AG10803 (cell line): Measurements from ENCODE around the gene UBE2D3.

Source experiments
- DNase-seq: peaks from one replicate; pipeline ENCODE4 v3.0.0; 2010; ENCODE audit warnings: low read depth
- H3K4me3 ChIP-seq: 2 replicates; pipeline ENCODE4 v1.5.1; 2011; ENCODE audit warnings: mild to moderate bottlenecking, low read length, control low read depth
- TF ChIP-seq, protein P1 (sequence below): conservative IDR thresholded peaks from 2 replicates; pipeline ENCODE4 v1.5.1; 2011; ENCODE audit warnings: mild to moderate bottlenecking, low read length, control low read depth, inconsistent platforms

The UBE2D3 gene

DNA sequence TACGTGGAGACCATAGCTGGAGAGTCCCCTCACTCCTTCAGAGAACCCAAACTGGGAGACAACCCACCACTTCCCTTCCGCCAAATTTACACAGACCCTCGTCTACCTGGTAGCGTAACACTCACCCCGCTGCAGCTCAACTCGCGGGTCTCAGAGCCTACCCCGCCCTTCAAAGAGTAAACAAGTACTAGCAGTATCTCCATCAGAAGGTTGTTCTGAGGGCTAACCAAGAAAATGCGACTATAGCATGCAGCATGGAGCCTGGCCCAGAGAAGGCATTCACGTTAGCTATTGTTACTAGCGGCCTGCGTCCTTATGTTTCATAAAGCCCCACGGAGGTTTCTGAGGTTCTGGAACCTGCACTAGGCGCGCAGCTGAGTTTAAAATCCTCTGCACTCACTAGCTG is 66.1 kb downstream of the UBE2D3 start:
- H3K4me3 ChIP-seq = peak overlapping the region; percentile 96
- TF ChIP-seq, protein P1, sequence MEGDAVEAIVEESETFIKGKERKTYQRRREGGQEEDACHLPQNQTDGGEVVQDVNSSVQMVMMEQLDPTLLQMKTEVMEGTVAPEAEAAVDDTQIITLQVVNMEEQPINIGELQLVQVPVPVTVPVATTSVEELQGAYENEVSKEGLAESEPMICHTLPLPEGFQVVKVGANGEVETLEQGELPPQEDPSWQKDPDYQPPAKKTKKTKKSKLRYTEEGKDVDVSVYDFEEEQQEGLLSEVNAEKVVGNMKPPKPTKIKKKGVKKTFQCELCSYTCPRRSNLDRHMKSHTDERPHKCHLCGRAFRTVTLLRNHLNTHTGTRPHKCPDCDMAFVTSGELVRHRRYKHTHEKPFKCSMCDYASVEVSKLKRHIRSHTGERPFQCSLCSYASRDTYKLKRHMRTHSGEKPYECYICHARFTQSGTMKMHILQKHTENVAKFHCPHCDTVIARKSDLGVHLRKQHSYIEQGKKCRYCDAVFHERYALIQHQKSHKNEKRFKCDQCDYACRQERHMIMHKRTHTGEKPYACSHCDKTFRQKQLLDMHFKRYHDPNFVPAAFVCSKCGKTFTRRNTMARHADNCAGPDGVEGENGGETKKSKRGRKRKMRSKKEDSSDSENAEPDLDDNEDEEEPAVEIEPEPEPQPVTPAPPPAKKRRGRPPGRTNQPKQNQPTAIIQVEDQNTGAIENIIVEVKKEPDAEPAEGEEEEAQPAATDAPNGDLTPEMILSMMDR = no peak
- DNase-seq = peak; percentile 4

DNA sequence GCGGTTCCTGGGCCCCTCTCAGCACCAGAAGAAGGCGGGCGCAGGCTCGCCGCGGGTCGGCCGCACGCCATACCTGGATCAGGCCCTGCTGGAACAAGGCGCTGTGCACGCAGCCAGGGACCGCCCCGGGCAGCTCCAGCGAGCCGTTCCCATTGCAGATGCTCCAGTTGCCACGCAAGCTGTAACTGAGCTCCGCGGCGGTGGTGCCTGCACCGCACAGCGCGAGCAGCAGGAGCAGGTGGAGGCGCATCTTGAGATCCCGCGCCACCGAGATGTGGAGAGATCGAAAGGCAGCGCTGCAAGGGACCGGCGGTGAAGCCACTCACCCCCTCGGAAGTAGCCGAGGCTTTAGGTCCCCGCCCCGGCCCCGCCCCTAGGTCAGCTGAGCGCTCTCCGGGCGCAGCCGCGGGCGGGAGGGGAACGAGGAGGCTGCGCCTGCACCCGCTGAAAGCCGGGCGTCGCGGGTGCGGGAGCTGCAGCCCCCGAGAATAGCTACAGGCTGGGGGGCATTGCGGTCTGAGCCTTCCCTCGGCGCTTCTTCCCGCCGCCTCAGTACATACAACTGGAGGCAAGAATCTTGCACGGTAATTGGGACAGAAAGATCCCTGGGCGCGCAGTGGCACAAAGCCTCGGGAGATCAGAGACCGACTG is 66.6 kb downstream of the UBE2D3 start, which contains the start of gene MANBA:
Gene MANBA, minus strand, starts transcription at position 324 of the 651 bp plus-strand sequence. Its CDS starts 74 bp downstream, at position 250.
- H3K4me3 ChIP-seq = peak within 1 kb of the TSS; percentile 96
- TF ChIP-seq, protein P1 = no peak
- DNase-seq = peak; percentile 64

DNA sequence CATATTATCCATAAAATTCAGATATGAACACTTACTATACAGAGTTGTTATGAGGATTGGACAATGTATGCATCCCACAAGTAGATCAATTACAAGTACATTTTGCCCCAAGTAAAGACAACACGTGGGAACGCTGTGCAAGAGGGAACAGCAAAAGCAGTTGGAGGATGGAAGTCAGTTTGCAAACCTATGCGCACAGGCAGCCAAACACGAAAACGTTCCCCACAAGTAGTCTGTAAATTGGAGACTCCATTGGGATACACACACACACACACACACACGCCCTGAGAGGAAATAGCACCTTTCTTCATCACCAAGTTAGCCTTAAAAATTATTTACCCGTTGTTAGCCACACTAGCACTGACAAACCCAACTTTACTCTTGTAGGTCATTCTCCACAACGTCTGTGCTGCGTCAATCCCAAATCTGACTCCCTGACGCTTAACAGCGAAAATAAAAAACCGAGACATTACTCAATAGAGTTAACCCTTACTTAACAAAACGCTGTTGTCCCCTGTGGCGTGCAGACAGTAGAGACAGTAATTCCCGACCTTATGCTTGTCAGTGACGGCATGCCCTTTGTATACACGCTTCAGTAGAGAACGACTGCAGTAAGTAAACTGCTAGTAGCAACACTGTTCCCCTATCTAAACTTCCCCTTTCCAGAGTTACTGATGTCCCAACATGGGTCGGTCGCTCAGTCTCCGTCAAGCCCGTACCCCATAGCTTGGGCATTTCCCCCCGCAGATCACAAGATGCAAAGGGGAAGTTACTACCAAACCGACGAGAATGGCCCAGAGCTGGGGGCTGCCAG is 67.3 kb downstream of the UBE2D3 start:
- TF ChIP-seq, protein P1 = no peak
- peak overlapping the region; percentile 96 for H3K4me3 ChIP-seq
- peak; percentile 45 for DNase-seq

DNA sequence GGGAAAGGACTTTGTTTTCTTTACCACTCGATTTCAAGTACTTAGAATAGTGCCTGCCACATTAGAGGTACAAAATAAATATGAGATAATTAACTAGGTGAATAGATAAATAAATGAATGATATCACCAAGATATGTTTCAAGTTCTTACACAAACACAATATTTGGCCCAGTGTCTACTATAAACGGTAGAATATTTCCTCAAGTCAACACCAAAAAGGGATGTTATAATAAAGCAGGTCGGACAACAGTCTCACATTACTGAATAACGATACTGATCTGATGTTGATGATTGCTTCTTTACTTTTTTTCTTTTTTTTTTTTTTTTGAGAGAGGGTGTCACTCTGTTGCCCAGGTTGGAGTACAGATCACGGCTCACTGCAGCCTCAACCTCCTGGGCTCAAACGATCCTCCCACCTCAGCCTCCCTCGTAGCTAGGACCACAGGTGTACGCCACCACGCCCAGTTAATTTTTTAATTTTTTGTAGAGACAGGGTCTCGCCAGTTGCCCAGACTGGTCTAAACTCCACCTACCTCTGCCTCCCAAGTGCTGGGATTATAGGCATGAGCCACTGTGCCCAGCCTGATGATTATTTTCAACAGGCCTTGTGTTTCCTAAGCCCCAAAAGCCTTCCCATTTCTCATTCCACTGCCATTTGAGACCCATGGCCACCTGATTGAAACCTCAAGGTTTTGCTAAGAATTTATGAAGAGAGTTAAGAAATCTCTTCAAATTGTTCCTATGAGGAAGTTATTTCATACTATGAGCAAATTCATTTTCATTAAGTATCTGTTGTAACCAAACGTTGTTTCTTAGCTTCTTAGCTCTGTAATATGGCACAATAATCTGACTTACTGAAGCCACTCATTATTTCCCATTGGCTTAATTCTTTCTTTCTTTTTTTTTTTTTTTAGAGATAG is 68.8 kb downstream of the UBE2D3 start:
- no peak overlapping the region for H3K4me3 ChIP-seq
- TF ChIP-seq, protein P1 = no peak
- no peak for DNase-seq

DNA sequence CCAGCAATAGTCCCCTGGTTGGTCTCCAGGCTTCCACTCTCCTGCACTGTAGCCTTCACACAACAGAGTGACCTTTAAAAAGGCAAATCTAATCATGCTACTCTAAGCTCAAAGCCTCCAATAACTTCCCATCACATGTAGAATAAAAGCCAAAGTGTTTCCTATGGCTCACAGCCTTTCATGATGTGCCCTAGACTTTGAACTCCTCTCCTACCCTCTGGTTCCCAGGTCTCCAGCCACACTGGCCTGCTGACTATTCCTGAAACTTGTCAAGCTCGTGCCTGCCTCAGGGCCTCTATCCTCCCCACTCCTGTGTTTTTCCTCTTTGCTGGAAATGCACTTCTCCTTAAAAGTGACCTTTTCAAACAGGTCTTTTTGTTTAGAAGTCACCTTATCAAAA is 69.7 kb downstream of the UBE2D3 start:
- TF ChIP-seq, protein P1 = no peak
- no peak for DNase-seq
- no peak overlapping the region for H3K4me3 ChIP-seq

DNA sequence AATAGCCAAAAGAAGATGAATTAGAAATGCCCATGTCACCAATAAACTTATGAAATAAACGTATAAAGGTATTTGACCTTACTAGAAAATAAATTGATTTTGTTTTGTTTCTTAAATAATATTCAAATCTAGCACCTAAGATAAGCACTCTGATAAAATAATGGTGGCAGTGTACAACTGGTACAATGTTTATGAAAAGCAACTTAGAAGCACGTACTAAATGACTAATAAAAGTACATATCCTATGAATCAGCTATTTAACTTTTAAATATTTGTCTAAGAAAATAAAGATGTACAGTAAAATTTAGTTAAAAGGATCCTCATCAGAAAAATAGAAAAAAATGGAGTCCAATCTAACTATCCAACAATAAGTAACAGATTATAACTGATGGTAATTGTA is 73.3 kb downstream of the UBE2D3 start:
- no peak overlapping the region for H3K4me3 ChIP-seq
- no peak for DNase-seq
- TF ChIP-seq, protein P1 = no peak
